GM21367 (cell line): Measurements from ENCODE around the gene GSK3A.

Experiments
- ATAC-seq: cut with Tn5 transposase; IDR thresholded peaks from one replicate; pipeline ENCODE4 v1.9.1; 2021; ENCODE audit not compliant: unreplicated experiment

GSK3A gene

DNA sequence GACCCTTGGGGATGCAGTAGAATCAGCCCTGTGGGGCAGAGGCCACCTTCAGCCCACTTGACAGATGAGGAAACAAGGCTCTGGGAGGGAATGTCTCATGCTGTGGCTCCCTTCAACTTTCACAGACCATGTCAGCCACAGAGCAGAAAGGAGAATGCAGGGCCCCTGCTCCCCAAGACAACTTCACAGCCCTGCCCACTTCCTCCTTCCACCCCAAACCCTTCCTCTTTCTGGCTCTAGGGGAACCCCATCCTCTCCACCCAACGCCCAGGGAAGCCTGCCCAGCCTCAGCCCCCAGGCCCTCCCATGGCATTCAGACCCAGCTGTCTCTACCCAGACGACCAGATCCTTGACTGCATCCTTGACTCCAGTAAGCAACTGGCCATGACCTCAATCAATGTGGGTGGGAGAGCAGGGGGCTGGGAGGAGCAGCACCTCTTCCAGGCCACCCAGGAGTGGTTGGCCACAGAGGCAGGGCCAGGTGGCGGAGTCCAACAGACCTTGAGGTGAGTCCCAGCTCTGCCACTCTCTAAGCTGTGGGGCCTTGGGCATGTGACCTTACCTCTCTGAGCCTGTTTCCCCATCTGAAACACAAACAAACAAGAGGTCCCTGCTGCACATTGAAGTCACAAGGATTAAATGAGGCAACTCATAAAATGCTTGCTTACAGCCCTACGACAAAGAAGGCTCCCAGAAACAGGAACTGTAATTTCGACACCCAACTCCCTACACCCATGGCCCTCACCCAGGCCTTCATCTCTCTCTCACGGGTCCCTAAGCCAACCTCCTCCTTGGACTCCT, 40.7 kb downstream of the GSK3A start:
- ATAC-seq = no peak

DNA sequence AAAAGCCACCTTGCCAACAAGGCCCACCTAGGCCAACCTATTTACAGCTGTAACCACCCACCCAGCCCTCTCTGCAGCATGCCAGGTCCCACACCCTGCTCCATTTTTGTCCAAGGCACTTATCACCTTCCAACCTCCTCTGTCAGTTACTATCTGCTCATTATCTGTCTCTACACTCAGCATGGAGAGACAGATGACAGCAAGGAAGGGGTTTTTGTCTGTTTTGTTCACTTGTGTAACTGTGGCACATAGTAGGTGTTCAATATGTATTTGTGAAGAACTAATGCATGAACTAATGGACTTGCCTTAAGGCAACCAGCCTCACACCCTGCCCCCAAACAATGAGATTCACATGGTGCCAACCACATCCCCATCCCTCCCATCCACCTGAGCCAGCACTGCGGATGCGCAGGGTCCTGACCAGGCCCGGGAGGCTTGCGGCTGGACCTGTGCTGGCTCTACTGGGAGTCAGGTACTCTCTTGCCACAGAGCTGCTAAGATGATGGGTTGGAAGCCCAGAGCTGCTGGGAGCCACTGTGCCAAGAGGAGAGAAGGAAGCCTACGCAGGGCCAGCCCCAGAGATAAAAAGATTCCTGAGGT, 42.2 kb downstream of the GSK3A start:
- ATAC-seq = no peak

DNA sequence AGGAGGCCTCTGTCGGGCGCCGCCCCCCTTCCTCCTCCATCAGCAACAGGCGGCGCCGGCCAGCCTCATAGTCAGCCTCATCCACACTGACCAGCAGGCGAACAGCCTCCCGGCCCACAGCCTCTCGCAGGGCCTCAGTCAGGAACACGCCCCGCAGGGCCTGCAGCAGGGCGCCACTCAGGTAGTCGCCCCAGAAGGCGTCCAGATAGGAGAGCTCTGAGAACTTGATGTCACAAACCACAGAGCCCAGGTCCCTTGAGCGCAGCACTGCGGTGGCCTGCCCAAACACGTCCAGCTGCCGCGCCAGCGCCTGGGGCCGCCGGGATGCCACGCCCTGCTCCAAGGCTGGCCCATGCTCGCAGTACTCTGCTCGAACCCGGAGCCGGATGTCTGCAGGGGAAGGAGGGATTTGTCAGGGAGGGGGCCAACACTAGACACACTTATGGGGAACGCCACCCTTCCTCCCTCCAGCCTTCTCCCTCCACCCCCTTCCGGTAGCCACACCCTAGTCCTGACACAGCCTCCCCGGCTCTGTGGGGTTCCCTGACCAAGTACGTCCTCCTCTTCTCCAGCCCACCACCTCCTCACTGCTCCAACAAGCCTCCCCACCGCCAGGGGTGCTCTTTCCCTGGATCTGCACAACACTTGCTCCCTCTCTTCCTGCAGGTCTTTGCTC, 42.8 kb downstream of the GSK3A start:
- ATAC-seq = peak; percentile 35

DNA sequence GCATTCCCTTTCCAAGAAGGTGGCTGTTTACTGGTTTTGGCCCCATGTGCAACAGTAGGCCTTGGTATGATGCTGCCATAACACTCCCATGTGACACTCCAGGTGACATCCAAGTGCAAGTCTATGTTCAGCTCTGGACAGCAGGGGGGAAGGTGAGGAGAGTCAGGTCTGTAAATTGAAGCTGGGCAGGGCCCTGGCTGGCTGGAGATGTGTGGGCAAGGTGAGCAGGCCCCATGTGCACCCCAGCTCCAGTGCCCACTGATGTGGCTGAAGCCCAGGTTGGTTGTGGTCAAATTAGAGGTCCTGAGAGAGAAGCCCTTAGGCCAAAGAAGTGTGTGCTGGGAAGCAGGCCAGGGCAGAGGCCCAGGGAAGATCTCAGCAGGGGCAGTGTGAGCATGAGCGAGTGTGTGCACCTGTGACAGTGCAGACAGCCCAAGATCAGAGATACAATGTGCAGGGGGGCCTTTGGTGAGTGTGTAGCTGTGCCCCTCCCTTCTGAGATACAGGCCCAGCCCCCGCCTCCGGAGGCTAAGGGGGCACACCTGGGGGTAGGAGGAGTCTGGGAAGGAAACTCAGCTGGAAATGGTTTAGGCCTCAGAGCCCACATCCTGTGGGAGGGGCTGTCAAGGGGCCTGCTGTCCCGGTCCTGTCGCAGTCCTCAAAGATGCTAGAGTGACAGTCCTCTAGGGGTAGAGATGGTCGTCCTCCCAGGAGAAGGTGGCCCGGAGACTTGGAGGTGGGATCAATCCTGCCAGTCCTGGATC, 43.5 kb downstream of the GSK3A start:
- ATAC-seq = peak; percentile 33

DNA sequence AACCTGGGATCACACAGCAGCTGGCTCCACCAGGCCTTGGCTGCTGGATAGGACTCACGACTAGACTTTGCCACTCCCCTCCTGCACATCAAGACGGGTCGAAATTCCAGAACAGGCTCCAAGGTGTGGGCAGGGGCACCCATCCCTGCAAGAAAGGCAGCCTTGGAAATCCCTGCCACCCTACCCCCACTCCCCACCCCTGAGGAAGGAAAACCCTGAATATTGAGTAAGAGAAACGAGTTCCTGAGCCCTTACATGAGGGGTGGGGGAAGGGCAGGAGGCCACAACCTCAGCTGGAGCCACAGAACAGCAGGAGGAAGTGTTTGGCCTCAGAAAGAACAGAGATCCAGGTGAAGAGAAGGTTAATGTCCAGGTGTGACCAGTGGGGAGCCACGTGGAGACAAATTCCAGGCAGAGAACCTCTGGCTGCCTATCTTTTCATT, 45.0 kb downstream of the GSK3A start:
- ATAC-seq = no peak

DNA sequence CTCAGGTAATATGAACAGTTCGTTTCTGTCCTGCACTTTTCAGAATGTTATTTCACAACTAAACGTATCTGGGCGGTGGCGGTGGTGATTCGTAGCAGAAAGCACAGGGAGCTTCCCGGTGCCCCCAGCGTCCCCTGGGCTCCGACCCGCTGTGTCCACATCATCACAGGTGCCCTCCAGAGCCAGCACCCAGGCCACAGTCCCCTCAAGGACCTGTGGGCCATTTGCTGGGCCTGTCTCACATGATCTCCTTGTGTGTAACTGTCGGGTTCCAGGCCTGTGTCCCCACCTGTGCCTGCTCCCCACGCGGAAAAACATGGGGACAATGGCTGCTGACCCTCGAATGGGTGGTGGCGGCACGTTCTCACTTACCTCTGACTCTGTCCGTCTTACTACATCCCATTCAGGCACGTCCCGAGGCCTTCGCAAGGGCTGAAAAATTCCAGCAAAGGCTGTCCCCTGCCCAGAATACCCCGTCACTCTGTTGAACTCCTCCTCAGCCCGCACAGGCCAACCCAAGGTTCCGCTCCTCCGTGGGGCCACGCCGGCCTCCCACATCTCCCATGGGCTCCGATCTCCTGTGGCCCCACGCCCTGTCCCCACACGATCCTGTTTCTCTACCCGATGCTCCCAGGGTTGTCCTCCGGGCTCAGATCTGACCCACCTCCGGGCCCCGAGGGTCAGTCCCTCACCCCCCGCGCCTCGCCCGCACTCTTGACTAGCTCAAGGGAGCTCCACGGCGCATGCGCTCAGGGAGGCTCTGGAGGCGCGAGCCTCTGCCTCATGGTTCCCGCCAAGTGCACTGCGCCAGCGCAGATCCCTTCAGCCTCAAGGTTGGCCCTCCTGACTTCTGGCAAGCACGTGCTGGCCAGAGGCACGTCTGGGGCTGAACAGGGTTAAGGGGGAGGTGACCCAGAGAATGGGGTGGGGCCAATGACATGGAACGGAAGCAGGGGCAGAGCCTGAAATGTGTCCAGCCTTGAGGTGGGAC, 46.1 kb downstream of the GSK3A start:
- no peak for ATAC-seq

DNA sequence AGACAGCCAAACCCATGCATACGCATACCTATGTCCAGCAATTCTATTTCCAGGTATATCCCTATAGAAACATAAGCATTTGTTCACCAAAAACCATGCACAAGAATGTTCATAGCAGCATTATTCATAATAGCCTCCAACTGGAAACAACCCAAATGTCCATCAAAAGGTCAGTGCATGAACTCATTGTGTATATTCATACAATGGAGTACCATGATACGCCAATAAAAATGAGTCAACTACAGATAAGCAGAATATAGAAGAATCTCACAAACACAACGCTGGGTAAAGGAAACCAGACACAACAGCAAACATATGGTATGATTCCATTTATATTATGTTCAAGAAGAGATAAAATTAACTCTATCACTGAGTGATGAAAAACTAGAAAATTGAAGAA, 48.7 kb downstream of the GSK3A start:
- no peak for ATAC-seq

DNA sequence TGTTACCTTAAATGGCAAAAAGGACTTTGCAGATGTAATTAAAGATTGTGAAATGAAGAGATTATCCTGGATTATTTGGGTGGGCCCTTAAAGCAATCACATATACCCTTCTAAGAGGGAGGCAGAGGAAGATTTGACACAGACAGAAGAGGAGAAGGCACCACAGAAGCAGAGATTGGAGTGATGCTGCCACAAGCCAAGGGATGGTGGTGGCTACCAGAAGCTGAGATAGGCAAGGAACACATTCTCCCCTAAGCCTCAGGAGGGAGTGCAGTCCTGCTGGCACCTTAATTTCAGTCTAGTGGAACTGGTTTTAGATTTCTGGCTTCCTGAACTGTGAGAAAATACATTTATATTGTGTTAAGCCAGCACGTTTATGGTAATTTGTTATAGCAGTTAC, 49.1 kb downstream of the GSK3A start:
- no peak for ATAC-seq

DNA sequence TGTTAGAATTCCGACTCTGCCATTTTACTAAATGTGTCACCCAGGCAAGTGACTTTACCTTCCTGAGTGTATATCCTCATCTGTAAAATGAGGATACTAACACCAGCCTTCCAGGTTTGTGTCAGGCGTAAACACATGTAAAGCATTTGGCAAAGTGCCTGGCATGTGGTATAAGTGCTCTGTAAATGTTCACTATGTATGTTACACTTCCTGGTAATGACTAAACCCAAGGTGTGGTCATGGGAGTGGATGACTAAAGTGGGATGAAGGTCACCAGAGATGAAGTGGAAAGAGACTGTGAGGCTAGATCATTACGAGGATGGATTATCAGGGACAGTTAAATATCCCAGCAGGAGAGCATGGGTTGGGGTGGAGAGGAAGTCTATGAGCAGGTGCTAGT, 50.5 kb downstream of the GSK3A start:
- no peak for ATAC-seq

DNA sequence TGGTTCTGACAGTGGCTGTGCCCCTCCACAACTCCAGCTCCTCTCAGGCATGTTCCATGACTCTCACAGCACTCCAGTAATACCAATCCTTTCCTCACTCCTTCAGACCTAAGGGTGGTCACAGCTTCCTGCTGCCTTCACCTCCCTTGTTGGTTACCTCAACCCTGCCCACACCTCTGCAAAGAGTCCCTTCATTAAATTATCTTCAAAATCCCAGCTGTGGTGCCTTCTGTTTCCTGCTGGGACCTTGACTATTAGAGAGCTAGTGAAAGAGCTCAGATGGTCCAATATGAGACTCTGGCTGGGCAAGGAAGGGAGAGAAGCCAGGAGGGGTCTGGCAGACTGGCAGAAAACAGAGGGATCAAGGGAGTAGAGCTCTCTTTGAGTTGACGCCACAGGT, 51.1 kb downstream of the GSK3A start:
- ATAC-seq = no peak

DNA sequence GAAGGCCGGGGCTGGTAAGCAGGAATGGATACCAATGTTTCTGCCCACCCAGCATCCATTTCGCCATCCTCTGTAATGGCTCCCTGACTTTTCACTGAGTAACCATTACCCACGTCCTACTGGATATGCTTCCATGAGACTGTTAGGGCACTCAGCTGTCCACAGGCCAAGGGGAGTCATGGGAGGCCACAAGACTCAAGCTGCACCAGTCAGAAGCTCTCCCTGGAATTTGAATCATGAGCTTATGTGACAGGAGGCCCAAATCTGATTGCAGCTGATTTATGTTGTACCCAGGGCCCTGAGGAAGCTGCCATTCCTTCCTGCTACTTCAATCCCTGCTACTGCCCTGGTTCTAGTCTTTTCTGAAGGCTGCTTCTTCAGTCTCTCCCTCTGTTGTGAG, 53.3 kb downstream of the GSK3A start:
- ATAC-seq = no peak

DNA sequence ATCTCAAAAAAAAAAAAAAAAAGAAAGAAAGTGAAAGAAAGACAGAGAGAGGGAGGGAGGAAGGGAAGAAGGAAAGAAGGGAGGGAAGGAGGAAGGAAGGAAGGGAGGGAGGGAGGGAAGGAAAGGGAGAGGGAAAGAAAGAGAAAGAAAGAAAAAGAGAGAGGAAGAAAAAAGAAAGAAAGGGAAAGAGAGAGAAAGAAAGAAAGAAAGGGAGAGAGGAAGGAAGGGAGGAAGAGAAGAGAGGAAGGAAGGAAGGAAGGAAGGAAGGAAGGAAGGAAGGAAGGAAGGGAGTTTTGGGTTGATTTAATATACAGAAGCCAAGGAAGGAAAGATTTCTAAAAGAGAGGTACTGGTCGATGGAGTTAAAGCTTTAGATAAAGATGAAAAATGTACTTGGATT, 53.7 kb downstream of the GSK3A start:
- no peak for ATAC-seq

DNA sequence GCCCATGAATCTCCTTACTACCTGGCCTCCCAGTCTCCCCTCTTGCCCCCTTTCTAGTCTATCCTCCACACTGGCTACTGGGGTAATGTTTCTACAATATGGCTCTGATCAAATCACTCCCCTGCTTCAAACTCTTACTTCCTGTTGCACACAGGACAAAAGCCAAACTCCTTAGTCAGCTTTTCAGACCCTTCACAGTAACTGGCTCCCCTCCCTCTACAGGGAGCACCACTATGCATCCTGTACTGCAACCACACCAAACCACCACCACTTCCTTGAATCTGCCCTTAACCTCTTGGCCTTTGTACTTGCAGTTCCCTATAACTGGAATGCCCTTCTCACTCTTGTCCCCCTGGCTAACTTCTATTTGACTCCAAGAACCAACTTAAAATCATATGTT, 57.1 kb downstream of the GSK3A start:
- no peak for ATAC-seq

DNA sequence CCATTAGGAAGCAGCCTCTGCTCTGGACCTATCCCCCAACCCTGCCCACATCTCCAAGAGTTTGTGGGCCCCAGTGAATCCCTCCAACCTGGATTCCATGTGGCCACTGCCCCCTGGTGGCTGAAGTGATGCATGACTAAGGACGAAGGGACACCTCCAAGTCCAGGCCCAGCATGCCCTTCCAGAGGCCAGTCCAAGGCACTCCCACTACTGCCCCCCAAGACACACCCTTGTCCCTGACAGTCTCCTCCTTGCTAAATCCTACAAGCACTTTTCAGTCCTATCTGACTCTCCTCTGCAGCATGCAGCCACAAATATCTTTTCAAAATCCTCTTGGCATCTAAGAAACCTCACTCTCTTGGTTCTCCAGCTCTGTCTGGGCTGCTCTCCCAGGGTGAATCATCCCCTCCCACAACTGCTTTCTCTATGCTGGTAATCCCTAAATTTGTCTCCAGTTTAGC, 58.0 kb downstream of the GSK3A start:
- ATAC-seq = no peak
